ENCODE measurements around the gene CCDC92.

CCDC92 gene, protein sequence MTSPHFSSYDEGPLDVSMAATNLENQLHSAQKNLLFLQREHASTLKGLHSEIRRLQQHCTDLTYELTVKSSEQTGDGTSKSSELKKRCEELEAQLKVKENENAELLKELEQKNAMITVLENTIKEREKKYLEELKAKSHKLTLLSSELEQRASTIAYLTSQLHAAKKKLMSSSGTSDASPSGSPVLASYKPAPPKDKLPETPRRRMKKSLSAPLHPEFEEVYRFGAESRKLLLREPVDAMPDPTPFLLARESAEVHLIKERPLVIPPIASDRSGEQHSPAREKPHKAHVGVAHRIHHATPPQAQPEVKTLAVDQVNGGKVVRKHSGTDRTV

GRCh38 chr12:123972457-123973401 is at the start of gene CCDC92, which contains the start of gene ZNF664:
CCDC92 (minus strand) TSS chr12:123972831; CDS start chr12:123944305, 28,526 bp downstream.
ZNF664 (plus strand) TSS chr12:123973215; CDS start chr12:124012145, 38,930 bp downstream.
- peak; percentile 99 for DNase-seq (ENCODE audit: low spot score)

DNA sequence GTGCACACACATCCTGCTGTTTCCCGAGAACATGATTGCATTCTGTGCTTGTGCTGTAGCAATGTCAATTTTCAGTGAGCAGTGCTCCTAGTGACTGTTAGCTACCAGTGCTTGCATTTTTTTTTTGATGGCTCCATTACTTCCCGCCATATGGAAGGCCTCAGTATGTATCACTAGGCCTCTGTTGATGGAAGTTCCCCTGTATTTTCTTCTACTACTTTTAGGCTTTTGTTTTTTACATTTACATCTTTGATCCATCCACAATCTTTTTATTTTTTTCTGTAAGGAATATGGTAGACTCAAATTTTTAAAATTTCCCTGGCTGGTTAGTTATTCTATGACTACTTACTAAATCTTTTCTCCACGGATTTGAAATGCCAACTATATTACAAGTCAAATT is 49.5 kb upstream of the CCDC92 start:
- DNase-seq (ENCODE audit: low spot score), result no peak

- DNase-seq (ENCODE audit: low spot score), result no peak
Measured at GRCh38 chr12:124021007-124021406, 48.4 kb upstream of the CCDC92 start.

GRCh38 chr12:124020514-124020949 is 47.9 kb upstream of the CCDC92 start:
- no peak for DNase-seq (ENCODE audit: low spot score)

- DNase-seq (ENCODE audit: low spot score), result no peak
Measured at GRCh38 chr12:124019115-124019514, 46.5 kb upstream of the CCDC92 start.

DNA sequence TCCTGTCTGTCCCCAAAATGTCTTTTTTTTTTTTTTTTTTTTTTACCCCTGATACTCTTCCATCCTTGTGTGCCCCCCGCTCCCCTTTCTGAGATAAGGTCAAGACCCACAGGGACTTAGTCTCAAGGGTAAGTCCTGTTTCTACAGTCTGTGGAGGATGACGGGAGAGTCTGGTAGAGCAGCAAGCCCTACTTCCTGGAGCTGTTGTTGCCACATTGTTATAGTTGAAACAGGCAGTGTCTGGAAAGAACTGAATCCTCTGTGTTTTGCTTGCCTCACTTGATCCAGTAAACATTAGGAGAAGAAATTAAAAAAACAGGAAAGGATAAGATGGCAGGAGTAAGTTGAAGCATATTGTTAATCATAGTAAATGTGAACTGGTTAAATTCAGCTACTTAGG is 45.9 kb upstream of the CCDC92 start:
- DNase-seq (ENCODE audit: low spot score), result no peak

GRCh38 chr12:124017064-124017463 is 44.4 kb upstream of the CCDC92 start:
- DNase-seq (ENCODE audit: low spot score), result no peak

- DNase-seq (ENCODE audit: low spot score), result no peak
Measured at GRCh38 chr12:124015494-124016461, 43.1 kb upstream of the CCDC92 start.

GRCh38 chr12:124013073-124013472 is 40.4 kb upstream of the CCDC92 start:
- no peak for DNase-seq (ENCODE audit: low spot score)

GRCh38 chr12:124011435-124012115 is 38.9 kb upstream of the CCDC92 start:
- DNase-seq (ENCODE audit: low spot score), result no peak

- no peak for DNase-seq (ENCODE audit: low spot score)
Measured at GRCh38 chr12:124010687-124011086, 38.1 kb upstream of the CCDC92 start.

DNA sequence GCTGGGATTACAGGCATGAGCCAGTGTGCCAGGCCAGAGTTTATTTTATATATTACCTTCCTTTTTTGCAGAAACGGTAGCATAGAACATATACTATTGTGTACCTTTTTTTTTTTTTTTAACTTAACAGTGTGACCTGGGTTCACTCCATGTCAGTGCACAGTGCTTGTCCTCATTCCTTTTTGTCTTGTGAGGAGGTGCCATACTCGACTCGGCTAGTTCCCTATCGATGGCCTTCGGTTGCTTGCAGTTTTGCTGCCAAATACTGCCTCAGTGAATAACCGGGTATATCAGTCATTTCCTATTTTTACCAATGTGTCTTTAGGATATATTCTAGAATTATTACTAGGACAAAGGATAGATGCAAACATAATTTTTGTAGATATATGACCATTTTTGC is 37.1 kb upstream of the CCDC92 start:
- no peak for DNase-seq (ENCODE audit: low spot score)

- DNase-seq (ENCODE audit: low spot score), result no peak
Measured at GRCh38 chr12:124008595-124008994, 36.0 kb upstream of the CCDC92 start.

- no peak for DNase-seq (ENCODE audit: low spot score)
Measured at GRCh38 chr12:124007826-124008570, 35.4 kb upstream of the CCDC92 start.

DNA sequence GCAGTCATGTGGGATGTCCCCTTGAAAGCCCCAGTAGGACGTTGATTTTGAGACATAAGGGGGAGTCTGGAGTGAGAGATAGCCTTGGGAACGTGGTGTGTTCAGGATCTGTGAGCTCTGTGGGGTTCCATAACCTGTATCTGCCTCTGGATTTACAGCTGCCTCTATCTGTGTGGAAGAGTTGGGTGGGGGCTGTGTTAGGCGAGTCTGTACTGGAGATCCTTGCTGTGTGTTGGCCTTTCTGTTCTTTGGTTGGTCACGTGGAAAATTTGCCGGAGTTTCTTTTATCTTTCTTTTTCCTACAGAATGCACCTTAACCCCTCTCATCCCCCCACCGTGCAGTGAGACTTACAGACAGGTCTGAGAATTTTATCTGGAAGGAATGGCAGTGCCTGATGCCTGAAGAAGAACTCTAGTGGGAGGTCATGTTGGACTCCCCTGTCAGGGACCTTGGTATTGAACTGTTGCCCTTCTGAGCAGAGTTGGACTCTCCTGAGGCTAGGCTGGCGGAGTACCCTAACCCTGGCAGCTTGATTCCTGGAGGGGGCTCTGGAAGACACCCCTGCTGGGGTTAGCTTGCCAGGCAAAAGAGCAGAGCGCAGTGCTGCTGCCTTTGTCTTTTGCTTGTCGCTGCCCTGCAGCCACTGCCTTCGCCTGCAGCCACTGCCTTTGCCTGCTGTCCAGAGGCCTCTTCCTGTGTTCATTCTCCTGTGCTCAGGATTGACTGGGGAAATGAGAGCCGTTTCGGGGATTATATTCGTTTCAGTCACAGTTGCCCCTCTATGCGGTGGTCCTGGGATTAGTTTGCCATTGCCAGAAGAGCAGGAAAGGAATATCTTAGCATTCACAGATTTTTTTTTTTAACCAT is 34.4 kb upstream of the CCDC92 start:
- no peak for DNase-seq (ENCODE audit: low spot score)

DNA sequence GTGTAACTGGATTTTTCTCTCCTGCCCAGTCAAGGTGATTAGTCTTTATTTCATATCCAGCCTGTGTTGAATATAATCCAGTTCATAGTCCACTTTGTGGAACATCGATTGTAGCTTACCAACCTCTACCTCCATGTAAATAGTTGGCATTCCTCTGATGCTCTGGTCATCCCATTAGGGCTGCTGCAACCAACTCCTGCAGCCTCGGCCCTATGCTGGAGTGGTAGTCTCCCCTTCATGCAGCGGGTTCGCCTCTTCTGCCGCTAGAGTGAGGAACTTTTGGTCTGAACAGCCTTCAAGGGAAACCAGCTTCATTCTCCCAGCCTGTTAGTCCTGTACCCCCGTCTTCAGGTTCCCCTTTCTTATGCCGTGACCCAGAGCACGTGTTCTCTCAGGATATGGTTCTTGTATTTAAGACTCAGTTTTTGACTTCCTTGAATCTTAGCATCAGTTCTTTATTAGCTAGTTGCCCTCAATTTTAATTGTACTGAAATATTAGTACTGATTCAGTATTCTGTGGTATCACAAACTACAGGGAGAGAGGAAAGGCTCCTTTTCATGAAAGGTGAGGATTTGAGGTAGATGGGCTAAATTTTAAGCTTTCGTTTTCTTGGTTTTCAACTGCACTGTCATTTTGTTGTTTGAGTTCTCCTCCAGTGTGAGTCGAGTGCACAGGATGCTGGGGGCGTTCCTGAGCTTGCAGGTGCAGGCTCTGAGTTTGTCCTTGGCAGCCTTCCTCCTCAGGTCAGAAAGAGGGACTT is 33.6 kb upstream of the CCDC92 start:
- peak; percentile 58 for DNase-seq (ENCODE audit: low spot score)

GRCh38 chr12:124004233-124004875 is 31.7 kb upstream of the CCDC92 start:
- DNase-seq (ENCODE audit: low spot score), result no peak

GRCh38 chr12:124002654-124003053 is 30.0 kb upstream of the CCDC92 start:
- no peak for DNase-seq (ENCODE audit: low spot score)
